NCI-H1930 (cell line): ENCODE measurements around the gene FMN1.
A peak's percentile ranks its signal among the peaks of the same experiment; 100 is the strongest.

ENCODE experiments used
- DNase-seq, 2 experiments: peaks; one replicate each; lab custom pipeline; 2025; lab: John Stamatoyannopoulos, UW

Gene FMN1

GRCh38 chr15:33125894-33126537, 68.5 kb downstream of the FMN1 start:
- DNase-seq, result no peak

GRCh38 chr15:33124811-33125210, 69.7 kb downstream of the FMN1 start:
- DNase-seq, result no peak

- no peak for DNase-seq
Observed at GRCh38 chr15:33124279-33124678, 70.2 kb downstream of the FMN1 start.

- peak; percentile 67 to 69 for DNase-seq
Observed at GRCh38 chr15:33119865-33120264, 74.6 kb downstream of the FMN1 start.

GRCh38 chr15:33119273-33119672, 75.2 kb downstream of the FMN1 start:
- DNase-seq, result peak in 1 of 2 experiments; percentile 23

- no peak for DNase-seq
Observed at GRCh38 chr15:33116198-33116597, 78.3 kb downstream of the FMN1 start.

- no peak for DNase-seq
Observed at GRCh38 chr15:33115191-33115861, 79.2 kb downstream of the FMN1 start.

- DNase-seq, result no peak
Observed at GRCh38 chr15:33114374-33114717, 80.2 kb downstream of the FMN1 start.

GRCh38 chr15:33113666-33114373, 80.7 kb downstream of the FMN1 start:
- DNase-seq, result no peak

GRCh38 chr15:33112541-33113105, 81.9 kb downstream of the FMN1 start:
- no peak for DNase-seq

GRCh38 chr15:33111041-33111451, 83.5 kb downstream of the FMN1 start:
- no peak for DNase-seq

GRCh38 chr15:33109345-33109744, 85.2 kb downstream of the FMN1 start:
- DNase-seq, result no peak

- no peak for DNase-seq
Observed at GRCh38 chr15:33108518-33108917, 86.0 kb downstream of the FMN1 start.

- no peak for DNase-seq
Observed at GRCh38 chr15:33107950-33108349, 86.6 kb downstream of the FMN1 start.

- DNase-seq, result no peak
Observed at GRCh38 chr15:33104212-33104611, 90.3 kb downstream of the FMN1 start.

GRCh38 chr15:33101036-33101435, 93.5 kb downstream of the FMN1 start:
- no peak for DNase-seq

- no peak for DNase-seq
Observed at GRCh38 chr15:33100314-33100713, 94.2 kb downstream of the FMN1 start.

GRCh38 chr15:33099739-33100138, 94.8 kb downstream of the FMN1 start:
- DNase-seq, result no peak

- no peak for DNase-seq
Observed at GRCh38 chr15:33099213-33099612, 95.3 kb downstream of the FMN1 start.

- DNase-seq, result no peak
Observed at GRCh38 chr15:33098094-33099058, 96.1 kb downstream of the FMN1 start.

- DNase-seq, result no peak
Observed at GRCh38 chr15:33096134-33096533, 98.4 kb downstream of the FMN1 start.

- DNase-seq, result no peak
Observed at GRCh38 chr15:33095641-33096040, 98.9 kb downstream of the FMN1 start.
